ES-I3 (cell line): ENCODE data around the gene POLR1B.
"Not testable (repeated sequence)": the region's sequence is repeated elsewhere in the genome, so short reads cannot be mapped to it uniquely, and the experiment has no call there.

ENCODE experiments used
- H3K36me3 ChIP-seq: 2 replicates; pipeline ENCODE4 v1.6.1; 2013; ENCODE audit warnings: mild to moderate bottlenecking, low read length, control low read depth, moderate library complexity; ENCODE audit not compliant: insufficient read depth
- H3K4me1 ChIP-seq: 2 replicates; pipeline ENCODE4 v1.6.1; 2013; ENCODE audit warnings: mild to moderate bottlenecking, control low read depth, low read length; ENCODE audit not compliant: insufficient read depth
- H3K9ac ChIP-seq: 2 replicates; pipeline ENCODE4 v1.6.1; 2013; ENCODE audit warnings: low read depth, mild to moderate bottlenecking, low read length, moderate library complexity
- H3K9me3 ChIP-seq: 2 replicates; pipeline ENCODE4 v1.6.1; 2013; ENCODE audit warnings: mild to moderate bottlenecking, low read length, moderate library complexity; ENCODE audit not compliant: control insufficient read depth, insufficient read depth

POLR1B gene

GRCh38 chr2:112600634-112601033 lies 58.4 kb downstream of the POLR1B start:
- Histone ChIP-seq H3K36me3 (no peaks in the 10 kb centered on the region), H3K4me1 (no peaks in the 10 kb centered on the region), H3K9me3 (no peaks in the 10 kb centered on the region), H3K9ac (no peak overlapping the region)

GRCh38 chr2:112601754-112602153 lies 59.5 kb downstream of the POLR1B start:
- H3K4me1 ChIP-seq: 0 out of 2 replicates have a peak, but pooled peaks cover 2% of the 10 kb centered on the region
- H3K9me3 ChIP-seq: no peaks in the 10 kb centered on the region
- no peaks in the 10 kb centered on the region for H3K36me3 ChIP-seq
- H3K9ac ChIP-seq: no peak overlapping the region

- H3K9ac ChIP-seq: no peak overlapping the region
- no peaks in the 10 kb centered on the region for H3K9me3 ChIP-seq
- 0 out of 2 replicates have a peak, but pooled peaks cover 4% of the 10 kb centered on the region for H3K4me1 ChIP-seq
- no peaks in the 10 kb centered on the region for H3K36me3 ChIP-seq
These were observed 60.7 kb downstream of the POLR1B start for GRCh38 chr2:112602917-112603316.

GRCh38 chr2:112603731-112604130 lies 61.5 kb downstream of the POLR1B start:
- Histone ChIP-seq H3K4me1 (0 out of 2 replicates have a peak, but pooled peaks cover 4% of the 10 kb centered on the region), H3K9me3 (no peaks in the 10 kb centered on the region), H3K36me3 (no peaks in the 10 kb centered on the region), H3K9ac (no peak overlapping the region)

- Histone ChIP-seq H3K36me3 (no peaks in the 10 kb centered on the region), H3K4me1 (0 out of 2 replicates have a peak, but pooled peaks cover 4% of the 10 kb centered on the region), H3K9ac (no peak overlapping the region), H3K9me3 (no peaks in the 10 kb centered on the region)
These were observed 62.7 kb downstream of the POLR1B start for GRCh38 chr2:112604952-112605351.

GRCh38 chr2:112605926-112606325 lies 63.7 kb downstream of the POLR1B start:
- no peaks in the 10 kb centered on the region for H3K9me3 ChIP-seq
- H3K4me1 ChIP-seq: 0 out of 2 replicates have a peak, but pooled peaks cover 4% of the 10 kb centered on the region
- no peak overlapping the region for H3K9ac ChIP-seq
- H3K36me3 ChIP-seq: no peaks in the 10 kb centered on the region

GRCh38 chr2:112606547-112606946 lies 64.3 kb downstream of the POLR1B start:
- no peak overlapping the region for H3K9ac ChIP-seq
- 0 out of 2 replicates have a peak, but pooled peaks cover 4% of the 10 kb centered on the region for H3K4me1 ChIP-seq
- no peaks in the 10 kb centered on the region for H3K36me3 ChIP-seq
- H3K9me3 ChIP-seq: no peaks in the 10 kb centered on the region

- H3K9me3 ChIP-seq: no peaks in the 10 kb centered on the region
- H3K4me1 ChIP-seq: 0 out of 2 replicates have a peak, but pooled peaks cover 4% of the 10 kb centered on the region
- H3K9ac ChIP-seq: no peak overlapping the region
- no peaks in the 10 kb centered on the region for H3K36me3 ChIP-seq
These were observed 65.6 kb downstream of the POLR1B start for GRCh38 chr2:112607680-112608438.

- not testable (repeated sequence) for H3K9me3 ChIP-seq, H3K4me1 ChIP-seq, H3K9ac ChIP-seq, H3K36me3 ChIP-seq
These were observed 67.1 kb downstream of the POLR1B start for GRCh38 chr2:112609320-112609719.

- H3K9me3 ChIP-seq, H3K9ac ChIP-seq, H3K36me3 ChIP-seq: not testable (repeated sequence)
- peaks cover 14% of the 10 kb centered on the region; the same call in 1 of the 2 replicates for H3K4me1 ChIP-seq
These were observed 70.0 kb downstream of the POLR1B start for GRCh38 chr2:112612283-112612682.

- Histone ChIP-seq H3K9me3 (no peaks in the 10 kb centered on the region), H3K4me1 (peaks cover 14% of the 10 kb centered on the region; the same call in 1 of the 2 replicates), H3K9ac (peak overlapping the region; percentile 5; the same call in 1 of the 2 replicates), H3K36me3 (no peaks in the 10 kb centered on the region)
These were observed 72.1 kb downstream of the POLR1B start for GRCh38 chr2:112614201-112614840.

- Histone ChIP-seq H3K4me1 (peaks cover 14% of the 10 kb centered on the region; the same call in 1 of the 2 replicates), H3K9ac (0 out of 2 replicates have a peak overlapping the region, but pooled peaks have one; percentile 3), H3K36me3 (no peaks in the 10 kb centered on the region), H3K9me3 (no peaks in the 10 kb centered on the region)
These were observed 72.8 kb downstream of the POLR1B start for GRCh38 chr2:112615051-112615450.

- not testable (repeated sequence) for H3K9me3 ChIP-seq, H3K36me3 ChIP-seq, H3K9ac ChIP-seq
- H3K4me1 ChIP-seq: peaks cover 14% of the 10 kb centered on the region; the same call in 1 of the 2 replicates
These were observed 73.5 kb downstream of the POLR1B start for GRCh38 chr2:112615798-112616197.

GRCh38 chr2:112618383-112618782 lies 76.1 kb downstream of the POLR1B start:
- H3K36me3 ChIP-seq: no peaks in the 10 kb centered on the region
- no peak overlapping the region for H3K9ac ChIP-seq
- H3K9me3 ChIP-seq: no peaks in the 10 kb centered on the region

More at GRCh38 chr2:112618383-112618782, 76.1 kb downstream of the POLR1B start:
- peaks cover 14% of the 10 kb centered on the region; the same call in 1 of the 2 replicates for H3K4me1 ChIP-seq
